Muscle of arm (tissue), 12 donors: ENCODE results near the gene LHPP. TPM values are rescaled to one million over a fixed set of nuclear protein-coding genes. Genes with fewer than 3 reads are reported as not detected.

ENCODE experiments used
- DNase-seq: peaks from one replicate; pipeline ENCODE4 v3.0.0-alpha.2; 2013
- polyA plus RNA-seq, 12 donors: library from polyadenylated mRNA; unstranded; fragments of 120-200 nt; gene quantifications; one replicate each; pipeline ENCODE4 v1.2.1, GENCODE V29; 2013; ENCODE audit not compliant: insufficient read length in 12 of 12

Gene LHPP
- polyA plus RNA-seq, 12 donors, result 5.0 to 12.9 (median 6.6) TPM; not detected in 1

DNA sequence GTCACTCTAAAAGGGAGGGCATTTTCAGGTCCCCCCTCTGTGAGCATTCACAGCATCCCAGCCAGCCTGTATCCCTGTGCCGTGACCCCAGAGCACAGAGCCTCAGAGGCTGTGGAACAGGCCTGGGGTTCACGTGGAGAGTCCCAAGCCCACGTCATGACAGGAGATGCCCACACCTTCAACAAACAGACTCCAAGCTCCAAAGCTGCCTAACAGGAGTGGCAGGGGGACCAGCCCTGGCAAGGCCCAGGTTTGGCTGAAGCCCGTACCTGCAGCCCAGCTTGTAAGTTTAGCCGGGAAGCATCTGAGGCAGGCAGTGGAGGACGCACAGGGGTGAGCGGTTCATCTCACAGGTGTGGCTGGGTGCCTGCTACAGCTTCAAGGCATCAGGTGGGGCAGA, 33.5 kb downstream of the LHPP start:
- DNase-seq, result no peak

- DNase-seq, result no peak
These were observed 34.1 kb downstream of the LHPP start for GRCh38 chr10:124495725-124496124.

DNA sequence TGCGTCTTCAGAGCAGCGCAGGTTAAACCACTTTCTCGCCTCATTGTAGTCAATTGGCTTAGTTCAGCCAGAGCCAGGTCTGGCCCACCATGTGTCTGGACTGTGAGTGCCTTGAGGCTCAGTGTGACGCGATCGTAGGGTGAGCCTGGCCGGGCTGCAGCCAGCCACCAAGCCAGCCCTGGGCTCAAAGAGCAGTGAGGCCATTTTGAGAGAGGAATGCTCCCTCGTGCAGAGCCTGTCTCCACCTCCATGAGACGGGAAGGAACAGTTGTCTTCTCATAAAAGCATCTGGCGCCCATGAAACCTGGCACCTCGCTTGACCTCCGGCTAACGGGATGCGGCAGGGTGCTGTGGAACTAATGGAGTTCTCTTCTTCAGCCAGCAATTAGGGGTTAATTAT, 34.5 kb downstream of the LHPP start:
- DNase-seq, result no peak

DNA sequence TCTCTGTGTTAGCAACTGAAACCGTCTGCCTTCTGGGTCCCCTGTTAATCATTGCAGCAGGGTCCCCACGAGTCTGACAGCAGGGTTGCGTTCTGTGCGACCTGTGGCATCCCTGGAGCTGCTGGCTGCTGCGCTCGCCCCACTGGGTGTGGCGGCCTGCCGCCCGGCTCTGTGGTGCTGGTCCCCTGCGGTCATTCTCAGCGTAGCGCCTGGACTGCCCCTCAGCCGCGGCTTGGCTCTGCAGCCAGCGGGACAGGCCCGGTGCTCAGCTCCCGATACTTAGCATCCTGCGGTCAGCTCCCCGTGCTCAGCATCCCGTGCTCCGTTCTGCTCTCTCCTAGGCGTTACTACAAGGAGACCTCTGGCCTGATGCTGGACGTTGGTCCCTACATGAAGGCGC, 35.0 kb downstream of the LHPP start:
- no peak for DNase-seq

GRCh38 chr10:124497196-124497881, 35.7 kb downstream of the LHPP start:
- no peak for DNase-seq

DNA sequence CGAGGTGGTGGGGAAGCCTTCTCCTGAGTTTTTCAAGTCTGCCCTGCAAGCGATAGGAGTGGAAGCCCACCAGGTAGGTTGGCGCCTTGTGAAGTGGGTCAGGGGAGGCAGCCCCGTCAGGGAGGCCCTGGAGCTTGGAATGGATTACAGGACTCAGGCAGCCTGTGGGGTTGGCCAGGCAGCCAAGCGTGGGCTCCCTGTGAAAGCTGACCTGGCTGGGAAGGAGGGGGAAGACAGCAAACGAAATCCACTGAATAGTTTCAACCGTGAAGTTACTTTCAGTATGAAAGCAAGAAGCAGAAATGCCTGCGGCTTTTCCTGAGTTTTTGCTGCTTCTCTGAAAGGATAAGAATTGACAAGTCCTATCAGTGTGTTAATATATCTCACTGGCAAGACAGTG, 36.4 kb downstream of the LHPP start:
- no peak for DNase-seq

DNA sequence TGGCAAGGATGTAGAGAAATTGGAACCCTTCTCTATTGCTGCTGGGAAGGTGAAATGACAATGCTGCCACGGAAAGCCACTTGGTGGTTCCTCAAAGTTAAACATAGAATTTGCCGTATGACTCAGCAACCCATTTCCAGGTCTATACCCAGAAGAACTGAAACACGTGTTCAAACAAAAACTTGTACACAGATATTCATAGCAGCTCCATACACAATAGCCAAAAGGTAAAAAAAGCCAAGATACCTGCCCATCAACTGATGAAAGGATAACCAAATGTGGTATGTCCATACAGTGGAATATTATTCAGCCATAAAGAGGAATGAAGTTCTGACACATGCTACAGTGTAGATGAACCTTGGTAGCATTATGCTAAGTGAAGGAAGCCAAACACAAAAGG, 39.1 kb downstream of the LHPP start:
- no peak for DNase-seq

GRCh38 chr10:124504711-124505110, 43.1 kb downstream of the LHPP start:
- DNase-seq, result no peak

DNA sequence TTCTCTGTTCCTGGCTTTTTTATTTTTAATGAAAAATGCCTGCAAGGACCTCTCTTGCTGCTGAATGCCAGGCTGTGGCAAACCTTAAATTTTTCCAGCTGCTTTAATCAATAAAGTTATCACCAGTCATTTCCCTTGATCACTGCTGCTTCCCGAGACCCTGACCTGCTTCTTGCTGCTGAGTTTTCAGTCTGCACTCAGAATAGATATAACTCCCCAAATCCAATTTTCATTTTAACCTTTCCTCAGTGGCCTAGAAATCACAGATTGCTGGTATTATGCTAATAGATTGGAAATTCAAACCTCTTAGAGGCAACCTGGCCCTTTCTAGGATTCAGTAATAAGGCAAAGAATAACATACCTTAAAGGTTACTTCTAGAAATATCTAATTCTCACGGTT, 43.7 kb downstream of the LHPP start:
- no peak for DNase-seq

DNA sequence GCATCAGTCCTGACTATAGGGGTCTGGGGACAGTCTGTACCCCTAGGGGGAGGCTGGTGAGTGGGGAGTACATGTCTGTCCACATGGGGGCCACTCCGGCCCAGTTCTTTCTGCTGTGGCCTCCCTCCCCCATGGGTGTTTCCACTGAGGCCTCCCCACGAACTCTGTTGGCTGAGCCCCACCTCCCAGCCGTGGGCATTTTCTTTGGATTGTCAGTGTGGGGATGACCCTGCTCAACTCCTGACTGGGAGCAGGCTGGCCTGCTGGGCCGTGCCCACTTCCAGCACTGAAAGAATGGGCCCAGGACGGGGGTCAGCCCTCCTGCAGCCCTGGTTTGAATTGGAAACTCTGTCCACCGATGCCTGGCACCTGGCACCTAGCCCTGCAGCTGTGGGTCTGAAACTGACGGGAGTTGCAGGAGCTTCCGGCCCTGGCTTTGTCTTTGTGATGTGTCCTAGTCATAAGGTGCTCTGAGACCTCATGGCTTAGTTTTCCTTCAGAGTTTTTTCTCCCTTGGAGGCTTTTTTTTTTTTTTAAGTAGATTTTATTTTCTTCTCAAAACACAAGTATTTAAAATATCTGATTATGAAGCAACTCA, 46.5 kb downstream of the LHPP start:
- no peak for DNase-seq

GRCh38 chr10:124508907-124509454, 47.4 kb downstream of the LHPP start:
- DNase-seq, result no peak

- no peak for DNase-seq
These were observed 48.4 kb downstream of the LHPP start for GRCh38 chr10:124509880-124510632.

- no peak for DNase-seq
These were observed 49.1 kb downstream of the LHPP start for GRCh38 chr10:124510759-124511158.

DNA sequence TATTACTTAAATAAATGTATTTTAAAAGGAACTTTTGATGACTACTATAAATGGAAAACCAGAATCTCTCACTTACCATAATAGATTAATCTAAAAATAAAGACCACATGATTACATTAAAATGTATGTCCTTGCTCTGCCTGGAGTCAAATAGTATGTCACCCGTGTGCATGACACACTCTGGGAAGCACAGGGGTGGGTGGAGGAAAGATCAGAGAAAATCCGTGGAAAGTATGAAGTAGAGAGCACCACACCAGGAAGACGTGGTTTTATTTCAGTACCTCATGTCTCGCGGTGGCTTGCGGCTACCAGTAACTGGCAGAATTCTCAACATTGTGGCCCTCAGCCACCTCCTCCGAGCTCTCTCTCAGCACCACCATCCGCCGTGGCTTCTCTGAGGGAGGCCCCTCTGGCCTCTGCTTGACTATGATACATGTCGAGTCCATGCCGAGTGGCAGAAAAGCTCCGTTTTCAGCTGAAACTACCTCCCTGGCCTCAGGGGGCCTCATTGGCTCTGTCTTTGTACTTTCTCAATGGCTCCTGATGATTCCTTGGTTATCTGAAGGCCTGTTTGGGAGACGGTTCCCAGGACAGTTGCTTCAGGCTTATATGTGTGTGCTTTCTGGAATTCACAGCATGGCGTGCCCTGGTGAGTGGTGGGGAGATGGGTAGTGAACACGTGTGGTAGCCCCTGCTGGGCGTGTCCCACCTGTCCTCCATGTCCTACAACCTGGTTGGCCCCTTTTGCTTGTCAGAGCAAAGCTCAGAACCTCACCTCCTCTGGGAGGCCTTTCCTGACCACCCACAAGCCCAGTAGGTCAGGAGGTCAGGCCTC, 49.8 kb downstream of the LHPP start:
- DNase-seq, result no peak

GRCh38 chr10:124512040-124512428, 50.4 kb downstream of the LHPP start:
- no peak for DNase-seq

- DNase-seq, result no peak
These were observed 51.0 kb downstream of the LHPP start for GRCh38 chr10:124512600-124512999.

GRCh38 chr10:124515244-124515970, 53.8 kb downstream of the LHPP start:
- no peak for DNase-seq

DNA sequence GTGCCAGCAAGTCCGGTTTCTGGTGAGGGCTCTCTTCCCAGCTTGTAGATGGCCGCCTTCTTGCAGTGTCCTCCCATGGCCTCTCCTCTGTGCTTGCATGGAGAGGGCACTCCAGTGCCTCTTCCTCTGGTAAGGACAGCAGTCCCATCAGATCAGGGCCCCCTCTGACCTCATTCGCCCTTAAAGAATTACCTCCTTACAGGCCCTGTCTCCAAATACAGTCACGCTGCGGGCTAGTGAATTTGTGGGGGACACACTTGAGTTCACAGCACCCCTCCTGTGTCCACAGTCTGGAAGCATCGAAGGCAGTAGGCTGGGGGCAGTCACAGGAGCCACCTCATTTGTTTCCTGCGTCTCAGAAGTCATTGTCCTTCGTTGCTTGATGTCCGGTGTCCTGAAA, 54.6 kb downstream of the LHPP start:
- no peak for DNase-seq

GRCh38 chr10:124516746-124517397, 55.2 kb downstream of the LHPP start:
- no peak for DNase-seq

DNA sequence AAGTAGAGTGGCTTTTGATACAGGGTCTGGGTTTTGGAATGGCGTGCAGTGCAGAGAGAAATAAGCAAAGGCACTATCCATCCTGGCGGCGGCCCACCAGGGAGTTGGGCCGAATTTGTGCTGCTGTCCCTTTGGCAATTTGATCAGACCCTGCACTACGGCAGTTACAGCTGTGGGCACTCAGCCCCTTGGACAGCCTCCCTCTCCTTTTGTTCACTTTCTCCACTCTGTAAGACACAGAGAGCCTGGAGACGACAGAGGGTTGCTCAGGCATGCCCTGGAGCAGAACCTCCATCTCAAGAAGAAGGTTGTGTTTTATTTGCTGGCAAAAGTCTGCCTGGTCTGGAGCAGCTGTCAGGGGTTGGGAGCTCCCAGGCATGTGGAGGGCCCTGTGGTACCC, 55.8 kb downstream of the LHPP start:
- no peak for DNase-seq

GRCh38 chr10:124517931-124518330, 56.3 kb downstream of the LHPP start:
- DNase-seq, result no peak
